ENCODE measurements around the gene KAZN.

- no peak for TF ChIP-seq TAF1 (IDR thresholded peaks at IDR 0.05; ENCODE audit: low read depth)
- TF ChIP-seq EP300 (IDR thresholded peaks at IDR 0.05; ENCODE audit: borderline replicate concordance): no peak
- TF ChIP-seq FOXM1 (IDR thresholded peaks at IDR 0.05; ENCODE audit: borderline replicate concordance, low read depth): no peak
- TF ChIP-seq TCF12 (IDR thresholded peaks at IDR 0.05; ENCODE audit: low read depth): no peak
- TF ChIP-seq CEBPB (IDR thresholded peaks at IDR 0.05): no peak
- no peak for TF ChIP-seq TEAD4 (IDR thresholded peaks at IDR 0.05)
- TF ChIP-seq EGR1 (IDR thresholded peaks at IDR 0.05): no peak
- TF ChIP-seq RAD21 (IDR thresholded peaks at IDR 0.05; ENCODE audit: low read depth): no peak
Observed at GRCh38 chr1:14608308-14608707, 9.8 kb downstream of the KAZN start.
